ENCODE measurements around the gene TUBG2.
A peak's percentile ranks its signal among the peaks of the same experiment; 100 is the strongest.

TUBG2 gene

DNA sequence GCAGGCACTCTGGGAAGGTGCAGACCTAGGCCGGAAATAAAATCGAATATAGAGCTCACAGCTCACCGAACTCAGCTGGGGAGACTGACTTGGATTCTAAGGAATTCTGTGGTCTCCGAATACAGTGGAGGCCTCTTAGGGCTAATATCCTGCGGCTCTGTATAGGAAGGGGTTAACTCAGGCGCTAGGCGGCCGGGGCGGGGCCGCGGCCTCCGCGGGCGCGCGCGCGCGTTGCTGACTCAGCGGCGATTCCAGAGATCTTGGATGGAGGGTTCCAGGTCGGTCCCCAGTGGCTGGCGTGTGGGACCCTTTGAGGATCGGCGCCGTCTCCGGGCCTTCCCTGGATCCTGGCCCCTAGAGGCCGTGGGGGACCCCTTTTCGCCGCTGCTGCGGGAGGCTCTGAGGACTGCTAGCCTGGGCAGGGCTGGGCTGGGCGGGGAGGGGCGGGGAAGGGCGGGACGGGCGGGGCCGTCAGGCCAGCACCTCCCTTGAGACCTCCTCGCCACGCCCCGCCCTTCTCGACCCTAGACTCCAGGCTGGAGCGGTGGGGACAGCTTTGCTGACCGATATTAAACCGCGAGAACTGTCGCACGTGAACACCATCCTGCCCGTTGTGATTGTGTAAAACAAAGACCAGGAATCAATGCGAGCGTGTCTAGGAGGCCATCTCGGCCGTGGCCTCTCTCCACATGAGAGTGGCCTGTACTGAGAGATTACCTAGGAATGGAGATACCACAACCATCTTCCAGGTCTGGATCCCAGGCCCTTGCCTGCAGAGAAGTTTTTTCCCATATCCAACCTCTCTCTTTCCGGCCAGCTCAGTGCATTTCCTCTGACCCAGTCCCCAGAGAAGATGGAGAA lies 19.1 kb downstream of the TUBG2 start:
- DNase-seq: peak; percentile 90

DNA sequence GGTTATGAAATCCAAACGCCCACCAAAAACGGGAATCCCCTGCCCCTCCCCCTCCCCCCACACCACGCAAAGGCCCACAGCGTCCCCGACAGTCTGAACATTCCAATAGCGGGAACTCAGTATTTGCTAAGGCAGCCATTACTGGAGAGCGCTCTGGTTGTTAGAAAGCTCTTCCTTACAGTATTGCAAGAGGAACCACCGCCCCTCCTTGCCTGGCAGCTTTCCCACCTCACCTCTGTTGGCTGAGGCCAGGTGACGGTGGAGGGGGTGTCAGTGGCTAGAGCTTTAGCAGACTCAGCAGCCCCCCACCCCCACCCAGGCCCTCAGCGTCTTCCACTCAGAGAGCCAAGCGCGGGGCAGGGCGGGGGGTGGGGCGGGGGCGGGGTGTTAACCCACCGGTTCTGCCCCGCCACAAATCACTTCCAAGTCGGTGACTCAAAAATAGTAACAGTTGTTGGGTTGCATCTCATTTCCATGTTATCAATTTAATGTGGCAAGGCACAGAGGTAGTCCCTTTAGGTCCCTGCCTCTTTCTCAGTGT lies 19.9 kb downstream of the TUBG2 start:
- peak; percentile 70 for DNase-seq

DNA sequence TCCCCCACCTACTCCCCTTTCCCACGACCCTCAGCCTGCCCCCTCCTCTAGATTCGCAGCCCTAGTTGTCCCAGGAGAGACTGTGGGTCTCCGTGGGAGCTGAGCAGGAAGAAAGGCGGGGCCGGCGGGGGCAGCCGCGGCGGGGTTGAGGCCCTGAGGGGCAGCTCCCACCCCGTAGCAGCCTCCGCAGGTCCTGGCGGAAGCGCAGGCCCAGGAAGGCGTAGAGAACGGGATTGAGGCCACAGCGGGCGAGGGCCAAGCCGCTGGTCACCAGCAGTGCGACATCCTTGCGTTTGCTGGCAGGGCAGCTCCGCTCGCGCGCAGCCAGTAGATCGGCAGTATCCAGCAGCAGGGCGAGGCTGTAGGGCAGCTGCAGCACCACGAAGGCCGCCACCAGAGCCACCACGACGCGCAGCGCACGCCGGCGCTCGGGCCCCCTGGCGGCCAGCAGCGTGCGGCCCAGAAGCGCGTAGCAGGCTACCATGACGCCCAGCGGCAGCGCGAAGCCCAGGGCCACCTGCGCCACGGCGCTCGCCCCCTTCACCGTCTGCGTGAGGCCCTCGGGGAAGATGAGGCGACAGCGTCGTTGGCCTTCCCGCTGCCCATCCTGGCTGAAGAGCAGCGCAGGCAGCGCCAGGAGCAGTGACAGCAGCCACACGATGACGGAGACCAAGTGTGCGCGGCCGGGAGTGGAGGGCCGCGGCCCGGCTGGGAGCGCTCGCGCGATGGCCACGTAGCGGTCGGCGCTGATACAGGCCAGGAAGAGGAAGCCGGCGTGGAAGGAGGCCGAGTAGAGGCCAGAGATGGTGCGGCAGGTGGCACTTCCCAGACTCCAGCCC lies 20.6 kb downstream of the TUBG2 start:
- DNase-seq: peak; percentile 87

DNA sequence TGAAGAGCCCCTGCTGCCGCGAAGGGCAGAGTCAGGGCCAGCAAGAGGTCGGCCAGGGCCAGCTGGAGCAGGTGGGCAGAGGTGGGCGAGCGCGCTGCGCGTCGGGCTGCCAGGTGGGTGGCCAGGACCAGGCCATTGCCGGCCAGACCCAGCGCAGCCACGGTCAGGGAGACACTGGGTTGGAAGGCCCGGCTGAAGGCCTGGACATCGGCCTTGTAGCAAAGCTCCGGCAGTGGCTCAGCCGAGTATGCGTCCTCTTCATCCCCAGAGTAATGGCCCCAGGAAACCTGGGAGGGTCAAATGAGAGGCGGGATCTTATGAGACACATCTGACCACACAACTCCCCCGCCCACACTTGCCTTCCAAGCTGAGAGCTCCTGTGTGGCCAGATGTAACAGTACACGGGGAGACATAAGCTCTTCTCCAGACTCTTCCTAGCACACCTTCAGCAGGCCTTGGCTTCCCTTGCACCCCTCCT lies 21.3 kb downstream of the TUBG2 start:
- DNase-seq: no peak

DNA sequence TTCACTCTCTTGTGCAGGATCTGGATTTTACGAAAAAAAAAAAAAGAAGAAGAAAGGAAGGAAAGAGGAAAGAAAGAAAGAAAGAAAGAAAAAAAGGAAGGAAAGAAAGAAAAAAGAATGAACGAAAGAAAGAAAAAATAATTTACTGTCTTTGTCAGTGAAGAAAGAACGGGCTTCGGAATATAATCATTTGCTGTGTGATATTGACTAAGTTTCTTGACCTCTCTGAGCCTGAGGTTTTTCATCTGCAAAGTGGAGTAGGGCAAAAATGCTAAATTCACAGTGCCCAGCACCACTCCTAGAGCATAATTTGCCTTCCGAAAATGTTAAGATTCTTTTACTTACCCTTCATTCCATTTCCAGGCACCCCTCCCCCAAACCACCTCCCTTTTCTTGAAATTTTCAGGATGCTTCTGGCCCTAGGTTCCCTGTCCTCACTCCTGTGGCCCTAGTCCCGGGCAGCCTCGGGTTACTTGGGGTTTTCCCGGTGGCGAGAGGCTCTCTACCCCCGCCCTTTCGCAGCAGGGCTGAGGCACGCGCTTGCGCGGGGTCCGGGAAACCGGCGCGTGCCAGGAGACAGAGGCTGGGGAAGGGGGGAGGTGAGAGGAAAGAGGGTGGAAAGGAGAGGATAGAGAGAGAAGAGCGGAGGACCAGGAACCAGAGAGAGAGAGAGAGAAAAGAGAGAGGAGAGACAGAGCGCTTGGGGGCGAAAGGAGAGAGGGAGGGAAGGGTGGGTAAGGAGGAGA lies 23.1 kb downstream of the TUBG2 start, which contains the start of gene CNTNAP1:
CNTNAP1 (plus strand) TSS at position 556 of the 746 bp plus-strand sequence. CDS start 299 bp downstream, outside the sequence.
- DNase-seq: no peak

DNA sequence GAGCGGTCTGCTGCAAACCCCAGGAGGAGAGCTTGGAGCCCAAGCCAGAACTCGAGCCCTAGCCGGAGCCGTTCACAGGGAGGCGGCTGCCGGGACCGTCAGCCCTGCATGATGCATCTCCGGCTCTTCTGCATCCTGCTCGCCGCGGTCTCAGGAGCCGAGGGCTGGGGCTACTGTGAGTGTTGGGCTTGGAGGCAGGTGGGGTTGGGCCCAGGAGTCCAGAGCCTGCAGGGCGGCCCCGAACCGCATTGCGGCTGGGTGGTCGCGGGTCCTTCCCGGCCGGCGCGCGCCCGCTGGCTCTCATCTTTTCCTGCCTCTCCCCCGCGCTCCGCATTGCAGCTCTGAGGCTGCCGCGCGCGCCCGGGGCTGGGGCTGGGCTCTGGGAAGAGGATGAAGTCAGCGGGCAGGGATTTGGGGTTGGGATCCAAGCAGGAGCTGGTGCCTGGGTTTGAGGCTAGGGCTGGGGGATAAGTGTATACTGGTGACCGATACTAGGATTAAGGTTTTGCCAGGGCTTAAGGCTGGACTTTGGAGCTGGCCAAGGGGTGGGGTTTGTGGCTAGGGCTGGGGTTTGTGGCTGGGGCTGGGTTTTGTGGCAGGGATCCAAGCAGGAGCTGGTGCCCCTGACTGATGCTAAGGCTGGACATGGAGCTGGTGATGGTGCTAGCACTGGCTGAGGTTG lies 23.8 kb downstream of the TUBG2 start:
- peak; percentile 69 for DNase-seq

DNA sequence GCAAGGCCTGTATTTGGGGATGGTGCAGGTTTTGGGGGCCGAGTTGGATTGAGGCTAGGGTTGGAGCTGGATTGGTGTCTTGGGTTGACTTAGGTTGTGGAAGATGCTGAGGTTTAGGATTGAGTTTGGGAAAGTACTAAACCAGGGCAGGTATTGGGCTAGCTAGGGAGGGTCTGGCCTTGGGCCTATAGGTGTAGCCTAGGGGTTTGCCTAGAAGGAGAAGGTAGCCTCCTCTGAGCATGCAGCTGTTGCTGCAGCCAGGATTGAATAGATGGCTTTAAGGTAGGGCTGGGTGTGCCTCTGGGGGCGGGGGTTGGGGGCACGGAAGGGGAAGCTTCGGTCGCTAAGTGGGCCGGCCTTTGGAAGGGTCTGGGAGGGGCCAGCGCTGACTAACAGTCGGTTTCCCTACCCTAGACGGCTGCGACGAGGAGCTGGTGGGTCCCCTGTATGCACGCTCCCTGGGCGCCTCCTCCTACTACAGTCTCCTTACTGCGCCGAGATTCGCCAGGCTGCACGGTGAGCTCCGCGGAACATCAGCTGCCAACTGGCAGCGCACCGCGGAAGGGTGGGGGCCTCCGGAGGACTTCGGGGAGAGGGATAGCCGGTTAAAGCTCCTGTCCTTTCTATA lies 24.4 kb downstream of the TUBG2 start:
- DNase-seq: no peak

DNA sequence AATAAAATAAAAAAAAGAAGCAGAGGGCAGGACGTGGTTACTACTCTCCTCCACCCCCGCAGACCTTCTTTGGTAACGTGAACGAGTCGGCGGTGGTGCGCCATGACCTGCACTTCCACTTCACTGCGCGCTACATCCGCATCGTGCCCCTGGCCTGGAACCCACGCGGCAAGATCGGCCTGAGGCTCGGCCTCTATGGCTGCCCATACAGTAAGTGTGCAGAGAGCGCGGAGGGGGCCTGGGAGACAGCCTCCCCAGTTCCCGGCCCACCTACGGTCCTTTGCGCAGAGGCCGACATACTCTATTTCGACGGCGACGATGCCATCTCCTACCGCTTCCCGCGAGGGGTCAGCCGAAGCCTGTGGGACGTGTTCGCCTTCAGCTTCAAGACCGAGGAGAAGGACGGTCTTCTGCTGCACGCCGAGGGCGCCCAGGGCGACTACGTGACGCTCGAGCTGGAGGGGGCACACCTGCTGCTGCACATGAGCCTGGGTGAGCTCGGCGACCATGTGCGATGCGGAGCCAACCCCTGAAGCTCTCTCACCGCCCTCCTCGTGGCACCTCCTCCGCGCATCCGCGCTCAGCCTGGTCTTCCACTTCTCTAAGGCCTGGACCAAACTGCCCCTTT lies 26.0 kb downstream of the TUBG2 start:
- no peak for DNase-seq

DNA sequence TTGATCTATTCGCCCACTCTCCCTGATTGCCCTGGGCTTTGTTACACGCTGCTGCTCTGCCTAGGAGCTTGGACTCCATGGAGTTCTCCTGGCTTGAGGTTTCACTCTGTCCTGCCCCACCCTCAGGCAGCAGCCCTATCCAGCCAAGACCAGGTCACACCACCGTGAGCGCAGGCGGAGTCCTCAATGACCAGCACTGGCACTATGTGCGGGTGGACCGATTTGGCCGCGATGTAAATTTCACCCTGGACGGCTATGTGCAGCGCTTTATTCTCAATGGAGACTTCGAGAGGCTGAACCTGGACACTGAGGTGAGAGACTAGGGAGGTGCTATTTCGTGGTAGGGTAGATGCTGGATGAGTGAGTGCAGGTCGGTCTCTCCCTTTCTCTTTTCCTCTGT lies 26.7 kb downstream of the TUBG2 start:
- no peak for DNase-seq

DNA sequence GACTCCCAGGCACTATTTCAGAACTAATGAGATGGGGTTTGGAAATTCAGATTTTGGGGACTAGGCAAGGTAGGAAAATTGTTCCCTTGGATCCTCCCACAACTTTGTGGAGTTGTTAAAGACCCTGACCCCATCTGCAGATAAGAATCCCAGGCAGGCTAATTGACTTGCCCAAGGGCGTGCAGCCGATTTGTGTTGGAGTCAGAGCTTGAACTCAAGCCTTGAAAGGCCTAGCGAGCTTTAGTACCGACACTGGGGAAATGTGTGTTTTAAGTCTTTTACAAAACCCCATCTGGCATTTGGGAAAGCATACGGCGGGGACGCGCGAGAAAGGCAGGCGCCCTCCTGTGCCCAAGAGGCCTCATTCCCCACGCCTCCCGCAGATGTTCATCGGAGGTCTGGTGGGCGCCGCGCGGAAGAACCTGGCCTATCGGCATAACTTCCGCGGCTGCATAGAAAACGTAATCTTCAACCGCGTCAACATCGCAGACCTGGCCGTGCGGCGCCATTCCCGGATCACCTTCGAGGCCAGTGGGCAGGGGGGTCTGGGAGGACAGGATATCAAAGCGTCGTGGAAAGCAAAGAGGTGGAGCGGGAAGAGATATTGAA lies 27.5 kb downstream of the TUBG2 start:
- DNase-seq: no peak

DNA sequence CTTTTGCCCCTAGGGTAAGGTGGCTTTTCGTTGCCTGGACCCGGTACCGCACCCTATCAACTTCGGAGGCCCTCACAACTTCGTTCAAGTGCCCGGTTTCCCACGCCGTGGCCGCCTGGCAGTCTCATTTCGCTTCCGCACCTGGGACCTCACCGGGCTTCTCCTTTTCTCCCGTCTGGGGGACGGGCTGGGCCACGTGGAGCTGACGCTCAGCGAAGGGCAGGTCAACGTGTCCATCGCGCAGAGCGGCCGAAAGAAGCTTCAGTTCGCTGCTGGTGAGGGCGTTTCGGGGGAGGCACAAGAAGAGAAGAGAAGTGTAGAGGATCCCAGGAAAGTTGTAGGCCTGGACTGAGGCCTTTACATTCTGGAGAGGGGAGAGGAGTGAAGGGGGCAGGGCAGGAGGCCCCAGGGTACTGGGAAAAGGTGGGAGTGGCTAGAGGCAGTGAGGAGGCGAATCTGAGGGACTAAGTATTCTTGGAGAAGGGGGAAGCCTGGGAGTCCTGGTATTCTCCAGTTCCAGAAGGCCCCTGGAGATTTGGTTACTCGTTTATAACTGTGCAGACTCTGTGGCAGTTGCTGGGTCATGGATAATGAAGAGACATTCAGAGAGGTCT lies 28.7 kb downstream of the TUBG2 start:
- DNase-seq: no peak

DNA sequence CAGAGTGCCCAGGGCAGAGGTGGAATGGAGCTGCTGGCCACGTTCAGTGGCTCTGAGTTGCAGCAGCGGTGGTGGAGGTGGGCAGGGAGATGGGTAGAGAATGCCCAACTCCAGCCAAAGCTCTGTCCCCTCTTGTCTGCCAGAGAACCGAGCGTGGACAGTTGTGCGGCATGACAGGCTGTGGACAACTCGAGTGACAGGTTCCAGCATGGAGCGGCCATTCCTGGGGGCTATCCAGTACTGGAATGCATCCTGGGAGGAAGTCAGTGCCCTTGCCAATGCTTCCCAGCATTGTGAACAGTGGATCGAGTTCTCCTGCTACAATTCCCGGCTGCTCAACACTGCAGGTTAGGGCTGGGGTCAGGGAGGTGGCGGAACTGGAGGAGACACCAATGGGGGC lies 31.5 kb downstream of the TUBG2 start:
- no peak for DNase-seq

DNA sequence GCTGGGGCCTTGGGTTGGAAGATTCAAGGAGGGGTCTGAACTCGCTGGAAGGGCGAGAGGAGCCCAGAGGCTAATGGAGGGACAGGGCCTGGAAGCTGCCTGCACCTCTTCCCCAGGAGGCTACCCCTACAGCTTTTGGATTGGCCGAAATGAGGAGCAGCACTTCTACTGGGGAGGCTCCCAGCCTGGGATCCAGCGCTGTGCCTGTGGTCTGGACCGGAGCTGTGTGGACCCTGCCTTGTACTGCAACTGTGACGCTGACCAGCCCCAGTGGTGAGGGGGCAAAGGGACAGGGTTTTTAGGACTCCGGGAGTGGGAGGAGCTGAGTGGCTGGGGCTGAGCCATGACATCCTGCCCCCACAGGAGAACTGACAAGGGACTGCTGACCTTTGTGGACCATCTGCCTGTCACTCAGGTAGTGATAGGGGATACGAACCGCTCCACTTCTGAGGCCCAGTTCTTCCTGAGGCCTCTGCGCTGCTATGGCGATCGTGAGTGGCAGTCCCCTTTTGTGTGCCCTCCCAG lies 32.0 kb downstream of the TUBG2 start:
- no peak for DNase-seq

DNA sequence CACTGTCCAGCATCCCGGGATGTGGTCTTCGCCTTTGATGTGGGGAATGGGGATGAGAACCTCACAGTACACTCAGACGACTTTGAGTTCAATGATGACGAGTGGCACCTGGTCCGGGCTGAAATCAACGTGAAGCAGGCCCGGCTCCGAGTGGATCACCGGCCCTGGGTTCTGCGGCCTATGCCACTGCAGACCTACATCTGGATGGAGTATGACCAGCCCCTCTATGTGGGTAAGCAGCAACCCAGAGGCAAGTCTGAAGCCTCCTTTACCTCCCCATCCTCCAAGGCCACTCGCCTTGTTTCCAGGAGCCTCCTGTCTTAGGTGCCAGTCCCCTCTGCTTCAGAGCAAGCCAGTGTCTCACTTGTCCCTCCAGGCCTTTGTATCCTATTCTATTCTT lies 33.4 kb downstream of the TUBG2 start:
- DNase-seq: no peak

DNA sequence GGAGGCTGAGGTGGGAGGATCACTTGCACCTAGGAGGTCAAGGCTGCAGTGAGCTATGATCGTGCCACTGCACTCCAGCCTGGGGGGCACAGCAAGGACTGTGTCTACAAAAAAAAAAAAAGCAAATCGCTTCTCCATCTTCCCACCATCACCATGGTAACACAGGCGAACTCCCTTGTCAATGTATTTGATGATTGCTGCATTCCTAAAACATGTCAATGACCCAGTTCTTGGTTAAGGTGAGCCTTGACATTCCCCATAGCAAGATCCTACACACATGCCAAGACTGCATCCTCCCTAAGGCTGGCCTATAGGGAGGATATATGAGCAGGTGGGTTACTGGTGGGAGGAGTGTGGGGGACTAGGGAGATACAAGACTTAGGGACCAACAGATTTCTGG lies 35.4 kb downstream of the TUBG2 start:
- no peak for DNase-seq

DNA sequence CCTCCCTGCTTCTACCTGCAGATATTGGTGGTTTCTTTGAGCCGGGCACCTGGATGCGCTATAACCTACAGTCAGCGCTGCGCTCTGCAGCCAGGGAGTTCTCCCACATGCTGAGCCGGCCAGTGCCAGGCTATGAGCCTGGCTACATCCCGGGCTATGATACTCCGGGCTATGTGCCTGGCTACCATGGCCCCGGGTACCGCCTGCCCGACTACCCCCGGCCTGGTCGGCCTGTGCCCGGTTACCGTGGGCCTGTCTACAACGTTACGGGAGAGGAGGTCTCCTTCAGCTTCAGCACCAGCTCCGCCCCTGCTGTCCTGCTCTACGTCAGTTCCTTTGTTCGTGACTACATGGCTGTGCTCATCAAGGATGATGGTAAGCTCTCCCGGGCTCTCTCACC lies 36.4 kb downstream of the TUBG2 start:
- DNase-seq: no peak

DNA sequence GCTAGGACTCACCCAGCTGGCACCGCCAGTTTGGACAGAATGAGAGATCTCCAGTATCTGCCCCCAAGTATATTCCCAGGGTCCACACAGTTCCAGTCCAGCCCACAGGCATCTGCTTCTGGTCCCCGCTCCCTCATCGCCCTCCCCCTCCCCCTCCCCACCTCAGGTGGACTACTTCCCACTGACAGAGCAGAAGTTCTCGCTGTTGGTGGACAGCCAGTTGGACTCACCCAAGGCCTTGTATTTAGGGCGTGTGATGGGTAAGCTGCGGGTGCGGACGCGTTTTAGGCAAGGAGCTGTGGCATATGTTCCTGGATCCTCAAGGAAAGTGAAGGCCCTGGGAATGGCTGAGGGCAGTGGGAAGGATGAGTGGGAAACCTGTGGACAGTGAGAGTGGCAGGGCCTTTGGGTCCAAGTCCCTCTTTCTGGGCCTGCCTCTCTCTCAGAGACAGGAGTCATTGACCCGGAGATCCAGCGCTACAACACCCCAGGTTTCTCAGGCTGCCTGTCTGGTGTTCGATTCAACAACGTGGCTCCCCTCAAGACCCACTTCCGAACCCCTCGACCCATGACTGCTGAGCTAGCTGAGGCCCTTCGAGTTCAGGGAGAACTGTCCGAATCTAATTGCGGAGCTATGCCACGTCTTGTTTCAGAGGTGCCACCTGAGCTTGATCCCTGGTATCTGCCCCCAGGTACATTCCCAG lies 38.2 kb downstream of the TUBG2 start:
- DNase-seq: no peak

DNA sequence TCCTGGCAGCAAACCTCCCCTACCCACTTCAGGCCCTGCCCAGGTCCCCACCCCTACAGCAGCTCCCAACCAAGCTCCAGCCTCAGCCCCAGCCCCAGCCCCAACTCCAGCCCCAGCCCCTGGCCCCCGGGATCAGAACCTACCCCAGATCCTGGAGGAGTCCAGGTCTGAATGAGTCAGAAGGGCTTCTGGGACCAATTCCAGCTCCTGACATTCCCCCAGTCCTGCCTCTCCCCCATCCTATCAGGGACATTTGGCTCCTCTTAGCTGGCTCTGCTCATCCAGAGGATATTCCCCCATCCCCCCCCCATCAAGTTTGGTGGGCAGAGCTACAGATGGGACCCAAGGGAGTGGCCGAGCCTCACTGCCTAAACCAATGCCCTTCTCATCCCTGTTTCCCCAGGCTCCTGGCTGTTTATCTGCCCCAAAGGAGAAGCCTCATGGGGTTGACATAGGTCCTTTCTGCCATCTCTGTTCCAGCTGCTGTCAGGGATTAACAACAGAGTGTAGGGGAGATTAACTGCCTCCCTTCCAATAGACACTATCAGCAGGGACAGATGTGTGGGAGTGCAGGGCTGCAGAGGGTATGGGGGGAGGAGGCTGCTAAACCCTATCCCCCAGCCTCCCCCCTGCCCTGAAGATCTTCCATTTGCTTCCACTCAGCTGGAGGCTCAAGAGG lies 39.8 kb downstream of the TUBG2 start:
- peak; percentile 34 for DNase-seq

DNA sequence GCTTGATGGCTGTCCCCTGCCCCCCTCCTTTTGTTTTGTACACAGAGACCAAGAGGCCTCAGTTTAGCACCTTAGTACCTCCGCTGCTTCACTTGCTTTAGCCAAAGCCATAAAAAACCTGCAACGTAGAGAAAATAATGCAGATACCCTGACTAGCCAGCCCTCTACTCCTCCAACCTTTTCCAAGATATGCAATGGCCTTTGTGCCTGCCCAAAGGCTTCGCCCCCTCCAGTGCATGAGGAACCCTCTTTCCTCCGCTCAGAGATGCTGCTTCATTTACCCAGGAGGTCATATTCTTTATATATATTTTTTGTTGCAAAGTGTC lies 40.3 kb downstream of the TUBG2 start:
- DNase-seq: no peak
